Parathyroid adenoma (tissue), 2 donors: ENCODE results near the gene CNTN6.

Experiments
- H2AFZ ChIP-seq: fragments of 300-600 bp; sonication (generic); one replicate; pipeline ENCODE4 v1.7.0; 2017; ENCODE audit warnings: antibody characterized with exemption, mild to moderate bottlenecking
- H3K27ac ChIP-seq: fragments of 300-600 bp; sonication (generic); one replicate; pipeline ENCODE4 v1.7.0; 2017
- H3K27me3 ChIP-seq: fragments of 300-600 bp; sonication (generic); one replicate; pipeline ENCODE4 v1.7.0; 2017; ENCODE audit warnings: low read length; ENCODE audit not compliant: control insufficient read depth, insufficient read depth
- H3K36me3 ChIP-seq: fragments of 300-600 bp; sonication (generic); one replicate; pipeline ENCODE4 v1.7.0; 2017; ENCODE audit warnings: low read length; ENCODE audit not compliant: control insufficient read depth, insufficient read depth
- H3K4me1 ChIP-seq: fragments of 300-600 bp; sonication (generic); one replicate; pipeline ENCODE4 v1.7.0; 2017; ENCODE audit warnings: control low read depth
- H3K4me2 ChIP-seq: fragments of 300-600 bp; sonication (generic); one replicate; pipeline ENCODE4 v1.7.0; 2017; ENCODE audit warnings: low read length
- H3K4me3 ChIP-seq: fragments of 300-600 bp; sonication (generic); one replicate; pipeline ENCODE4 v1.7.0; 2017; ENCODE audit warnings: low read depth, low read length
- H3K79me2 ChIP-seq: fragments of 300-600 bp; sonication (generic); one replicate; pipeline ENCODE4 v1.7.0; 2017; ENCODE audit warnings: control low read depth
- H3K9ac ChIP-seq: fragments of 300-600 bp; sonication (generic); one replicate; pipeline ENCODE4 v1.7.0; 2017; ENCODE audit warnings: mild to moderate bottlenecking
- H3K9me3 ChIP-seq: fragments of 300-600 bp; sonication (generic); one replicate; pipeline ENCODE4 v1.7.0; 2017; ENCODE audit warnings: low read length; ENCODE audit not compliant: control insufficient read depth
- CTCF ChIP-seq: fragments of 300-600 bp; sonication (generic); IDR thresholded peaks from one replicate; pipeline ENCODE4 v1.7.0; 2017; ENCODE audit warnings: antibody characterized with exemption, mild to moderate bottlenecking
- donor health status: primary hyperparathyroidism.

CNTN6 gene

GRCh38 chr3:1326546-1326945, 233.7 kb downstream of the CNTN6 start:
- TF ChIP-seq CTCF: no peak
- no peaks in the 10 kb centered on the region for H3K9me3 ChIP-seq

GRCh38 chr3:1330107-1330506, 237.3 kb downstream of the CNTN6 start:
- no peak overlapping the region for H3K9ac ChIP-seq
- H3K27ac ChIP-seq: no peak overlapping the region
- H2AFZ ChIP-seq: no peak overlapping the region
- no peaks in the 10 kb centered on the region for H3K4me1 ChIP-seq
- no peaks in the 10 kb centered on the region for H3K9me3 ChIP-seq
- no peak overlapping the region for H3K4me2 ChIP-seq
- no peaks in the 10 kb centered on the region for H3K27me3 ChIP-seq
- no peaks in the 10 kb centered on the region for H3K79me2 ChIP-seq
- TF ChIP-seq CTCF: no peak
- no peak overlapping the region for H3K4me3 ChIP-seq
- H3K36me3 ChIP-seq: no peaks in the 10 kb centered on the region

More at GRCh38 chr3:1326546-1326945, 233.7 kb downstream of the CNTN6 start:
- Histone ChIP-seq H2AFZ (no peak overlapping the region), H3K79me2 (no peaks in the 10 kb centered on the region), H3K4me1 (no peaks in the 10 kb centered on the region), H3K36me3 (no peaks in the 10 kb centered on the region), H3K27me3 (no peaks in the 10 kb centered on the region), H3K9ac (no peak overlapping the region), H3K4me3 (no peak overlapping the region), H3K27ac (no peak overlapping the region), H3K4me2 (no peak overlapping the region)

GRCh38 chr3:1346386-1346785, 253.6 kb downstream of the CNTN6 start:
- Histone ChIP-seq H3K79me2 (no peaks in the 10 kb centered on the region), H3K4me1 (no peaks in the 10 kb centered on the region), H2AFZ (no peak overlapping the region), H3K9ac (no peak overlapping the region), H3K4me3 (no peak overlapping the region), H3K27ac (no peak overlapping the region), H3K9me3 (no peaks in the 10 kb centered on the region), H3K36me3 (no peaks in the 10 kb centered on the region), H3K4me2 (no peak overlapping the region), H3K27me3 (no peaks in the 10 kb centered on the region)
- TF ChIP-seq CTCF: no peak

- no peak overlapping the region for H3K9ac ChIP-seq
- no peak overlapping the region for H3K4me3 ChIP-seq
- H3K27me3 ChIP-seq: no peaks in the 10 kb centered on the region
- H3K4me1 ChIP-seq: no peaks in the 10 kb centered on the region
- H3K36me3 ChIP-seq: no peaks in the 10 kb centered on the region
- H2AFZ ChIP-seq: no peak overlapping the region
- no peaks in the 10 kb centered on the region for H3K79me2 ChIP-seq
- H3K4me2 ChIP-seq: no peak overlapping the region
- no peaks in the 10 kb centered on the region for H3K9me3 ChIP-seq
- H3K27ac ChIP-seq: no peak overlapping the region
- TF ChIP-seq CTCF: no peak
Observed at GRCh38 chr3:1348547-1348946, 255.7 kb downstream of the CNTN6 start.

- Histone ChIP-seq H3K27me3 (no peaks in the 10 kb centered on the region), H3K9ac (no peak overlapping the region), H3K4me2 (no peak overlapping the region), H3K4me3 (no peak overlapping the region), H3K36me3 (no peaks in the 10 kb centered on the region), H3K27ac (no peak overlapping the region), H3K4me1 (no peaks in the 10 kb centered on the region), H2AFZ (no peak overlapping the region), H3K9me3 (no peaks in the 10 kb centered on the region), H3K79me2 (no peaks in the 10 kb centered on the region)
- no peak for TF ChIP-seq CTCF
Observed at GRCh38 chr3:1350885-1351284, 258.1 kb downstream of the CNTN6 start.
